Measurements from ENCODE around the gene NNMT. TPM values are rescaled to one million over a fixed set of nuclear protein-coding genes. Genes with fewer than 3 reads are reported as not detected.

NNMT gene
- polyA plus RNA-seq, 1 donor (not counting 4 experiments of a cell fraction or from before 2014, with no cell fraction given) = 0.13 TPM

DNA sequence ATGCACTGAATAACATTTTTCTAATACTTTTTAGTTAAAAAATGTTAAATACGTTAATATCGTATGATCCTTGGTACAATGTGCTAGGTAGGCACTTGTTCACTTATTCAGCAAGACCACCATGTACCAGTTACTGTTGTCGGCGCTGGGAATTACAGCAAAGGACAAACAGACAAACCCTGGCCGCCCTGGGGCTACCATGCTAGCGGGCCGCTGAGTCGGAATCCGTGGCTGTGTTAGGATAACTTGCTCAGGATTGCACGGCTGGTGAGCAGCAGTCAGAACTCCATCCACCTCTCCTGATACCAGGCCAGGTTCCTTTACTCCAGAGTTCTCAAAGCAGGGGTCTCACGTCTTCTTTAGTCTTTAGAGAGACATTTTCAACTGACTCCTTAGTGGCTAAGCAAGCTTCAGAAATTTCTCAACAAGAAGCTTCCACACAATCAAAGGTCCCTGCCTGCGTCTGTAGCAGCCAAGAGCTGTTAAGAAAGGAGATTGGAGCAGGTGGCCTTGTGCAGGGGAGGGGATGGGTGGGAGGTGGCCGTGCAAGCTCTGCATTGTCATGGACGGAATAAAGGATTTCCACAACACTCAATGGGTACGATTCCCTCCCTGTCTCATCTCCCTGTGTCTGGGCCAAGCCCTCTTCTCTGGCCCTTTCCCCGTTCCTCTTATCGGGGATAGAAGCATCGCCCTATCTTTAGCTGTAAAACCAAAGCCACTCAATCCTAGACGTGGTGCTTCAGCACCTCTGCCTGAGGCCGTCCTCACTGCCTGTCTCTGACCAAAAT is 39.8 kb upstream of the NNMT start:
- Histone ChIP-seq H3K4me2 (ENCODE audit: control insufficient read depth, extremely low read depth, insufficient read depth, low read depth, low read length) (no peak overlapping the region), H2AFZ (ENCODE audit: control insufficient read depth, low read length) (no peak overlapping the region), H3K27me3 (ENCODE audit: control insufficient read depth, extremely low read depth, insufficient read depth, low read length) (peaks cover 43% of the 10 kb centered on the region), H3K9me3 (ENCODE audit: control insufficient read depth, low read depth, low read length) (no peaks in the 10 kb centered on the region), H4K20me1 (ENCODE audit: control insufficient read depth, extremely low read depth, insufficient read depth, low read length) (no peaks in the 10 kb centered on the region), H3K79me2 (ENCODE audit: control insufficient read depth, insufficient read depth, low read length) (no peaks in the 10 kb centered on the region), H3K4me3 (ENCODE audit: control insufficient read depth in 2 of 3, extremely low read depth in 1 of 3, insufficient read depth in 2 of 3, low read depth in 1 of 3, low read length in 3 of 3) (no peak overlapping the region), H3K4me1 (ENCODE audit: control insufficient read depth, extremely low read depth, insufficient read depth, low read length) (no peaks in the 10 kb centered on the region), H3K9ac (ENCODE audit: control insufficient read depth, extremely low read depth, insufficient read depth, low read length) (no peak overlapping the region), H3K36me3 (ENCODE audit: control insufficient read depth in 2 of 2, extremely low read depth in 1 of 2, insufficient read depth in 2 of 2, low read length in 2 of 2) (no peaks in the 10 kb centered on the region), H3K9me1 (ENCODE audit: control insufficient read depth, extremely low read depth, insufficient read depth, low read length) (no peaks in the 10 kb centered on the region), H3K27ac (ENCODE audit: control insufficient read depth, insufficient read depth, low read length) (no peak overlapping the region)
- no peak for FAIRE-seq
- TF ChIP-seq, protein P1, sequence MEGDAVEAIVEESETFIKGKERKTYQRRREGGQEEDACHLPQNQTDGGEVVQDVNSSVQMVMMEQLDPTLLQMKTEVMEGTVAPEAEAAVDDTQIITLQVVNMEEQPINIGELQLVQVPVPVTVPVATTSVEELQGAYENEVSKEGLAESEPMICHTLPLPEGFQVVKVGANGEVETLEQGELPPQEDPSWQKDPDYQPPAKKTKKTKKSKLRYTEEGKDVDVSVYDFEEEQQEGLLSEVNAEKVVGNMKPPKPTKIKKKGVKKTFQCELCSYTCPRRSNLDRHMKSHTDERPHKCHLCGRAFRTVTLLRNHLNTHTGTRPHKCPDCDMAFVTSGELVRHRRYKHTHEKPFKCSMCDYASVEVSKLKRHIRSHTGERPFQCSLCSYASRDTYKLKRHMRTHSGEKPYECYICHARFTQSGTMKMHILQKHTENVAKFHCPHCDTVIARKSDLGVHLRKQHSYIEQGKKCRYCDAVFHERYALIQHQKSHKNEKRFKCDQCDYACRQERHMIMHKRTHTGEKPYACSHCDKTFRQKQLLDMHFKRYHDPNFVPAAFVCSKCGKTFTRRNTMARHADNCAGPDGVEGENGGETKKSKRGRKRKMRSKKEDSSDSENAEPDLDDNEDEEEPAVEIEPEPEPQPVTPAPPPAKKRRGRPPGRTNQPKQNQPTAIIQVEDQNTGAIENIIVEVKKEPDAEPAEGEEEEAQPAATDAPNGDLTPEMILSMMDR (optimal IDR thresholded peaks at IDR 0.05 in 1 of 3, IDR thresholded peaks at IDR 0.05 in 1 of 3, conservative IDR thresholded peaks at IDR 0.05 in 1 of 3; ENCODE audit: extremely low read depth in 1 of 3, insufficient read depth in 2 of 3, low read length in 3 of 3) = no peak
- TF ChIP-seq EZH2 (IDR thresholded peaks at IDR 0.05; ENCODE audit: low read length) = no peak
- no peak for DNase-seq (ENCODE audit: low read depth, low spot score)
- dilution Hi-C loops (cut with MboI; ENCODE audit: extremely low pct_ligation_motif_present, low sequenced_read_pairs) = loop anchor here (25.0 kb wide), 1 partner anchor 219 kb away; no protein-coding TSS in a partner anchor

GRCh38 chr11:114256967-114257286 is 39.3 kb upstream of the NNMT start:
- H3K27ac ChIP-seq (ENCODE audit: control insufficient read depth, insufficient read depth, low read length) = no peak overlapping the region
- DNase-seq (ENCODE audit: low read depth, low spot score) (no peak), FAIRE-seq (no peak)
- no peaks in the 10 kb centered on the region for H3K36me3 ChIP-seq (ENCODE audit: control insufficient read depth in 2 of 2, extremely low read depth in 1 of 2, insufficient read depth in 2 of 2, low read length in 2 of 2)
- no peak overlapping the region for H2AFZ ChIP-seq (ENCODE audit: control insufficient read depth, low read length)
- H3K9me1 ChIP-seq (ENCODE audit: control insufficient read depth, extremely low read depth, insufficient read depth, low read length) = no peaks in the 10 kb centered on the region
- peaks cover 45% of the 10 kb centered on the region for H3K27me3 ChIP-seq (ENCODE audit: control insufficient read depth, extremely low read depth, insufficient read depth, low read length)
- H3K9ac ChIP-seq (ENCODE audit: control insufficient read depth, extremely low read depth, insufficient read depth, low read length) = no peak overlapping the region
- no peaks in the 10 kb centered on the region for H3K4me1 ChIP-seq (ENCODE audit: control insufficient read depth, extremely low read depth, insufficient read depth, low read length)
- no peaks in the 10 kb centered on the region for H3K9me3 ChIP-seq (ENCODE audit: control insufficient read depth, low read depth, low read length)
- H3K4me2 ChIP-seq (ENCODE audit: control insufficient read depth, extremely low read depth, insufficient read depth, low read depth, low read length) = no peak overlapping the region
- dilution Hi-C loops (cut with MboI; ENCODE audit: extremely low pct_ligation_motif_present, low sequenced_read_pairs) = loop anchor here (25.0 kb wide), 1 partner anchor 220 kb away; no protein-coding TSS in a partner anchor
- H3K4me3 ChIP-seq (ENCODE audit: control insufficient read depth in 2 of 3, extremely low read depth in 1 of 3, insufficient read depth in 2 of 3, low read depth in 1 of 3, low read length in 3 of 3) = no peak overlapping the region
- H4K20me1 ChIP-seq (ENCODE audit: control insufficient read depth, extremely low read depth, insufficient read depth, low read length) = no peaks in the 10 kb centered on the region
- H3K79me2 ChIP-seq (ENCODE audit: control insufficient read depth, insufficient read depth, low read length) = no peaks in the 10 kb centered on the region
- TF ChIP-seq, protein P1 (optimal IDR thresholded peaks at IDR 0.05 in 1 of 3, IDR thresholded peaks at IDR 0.05 in 1 of 3, conservative IDR thresholded peaks at IDR 0.05 in 1 of 3; ENCODE audit: extremely low read depth in 1 of 3, insufficient read depth in 2 of 3, low read length in 3 of 3) = no peak
- TF ChIP-seq EZH2 (IDR thresholded peaks at IDR 0.05; ENCODE audit: low read length) = no peak

Data from keratinocyte (primary cell).